ENCODE measurements around the gene UNC13B. TPM values are rescaled to one million over a fixed set of nuclear protein-coding genes. Genes with fewer than 3 reads are reported as not detected.

UNC13B gene
- total RNA-seq, 2 experiments from 2014 or later = 2.7 to 4.0 TPM

DNA sequence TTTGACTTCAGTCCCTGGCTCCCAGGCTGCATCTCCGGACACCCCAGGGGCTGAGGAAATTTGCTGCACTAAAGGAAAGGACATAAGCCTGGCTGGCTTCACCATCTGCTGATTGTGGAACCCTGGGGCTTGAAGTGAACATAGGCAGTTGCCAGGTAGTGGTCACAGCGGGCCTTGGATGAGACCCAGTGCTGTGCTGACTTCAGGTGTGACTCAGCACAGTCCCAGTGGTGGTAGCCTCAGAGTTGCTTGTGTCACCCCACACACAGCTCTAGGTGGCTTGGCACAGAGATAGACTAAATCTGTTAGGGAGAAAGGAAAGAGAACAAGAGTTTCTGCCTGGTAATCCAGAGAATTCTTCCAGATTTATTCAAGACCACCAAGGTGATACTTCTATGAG is 292.0 kb downstream of the UNC13B start:
- no peaks in the 10 kb centered on the region for H3K4me1 Mint-ChIP-seq
- POLR2A ChIA-PET = no interaction called here
- no peak overlapping the region for H3K4me3 Mint-ChIP-seq
- no peak overlapping the region for H3K27ac Mint-ChIP-seq
- peaks cover 5% of the 10 kb centered on the region for H3K9me3 Mint-ChIP-seq (ENCODE audit: low read depth)
- DNase-seq (no peak), ATAC-seq (no peak)
- H3K36me3 Mint-ChIP-seq (ENCODE audit: low read depth) = no peaks in the 10 kb centered on the region
- CTCF ChIA-PET = no interaction called here
- H3K27me3 Mint-ChIP-seq = peaks cover 10% of the 10 kb centered on the region
- intact Hi-C loops (cut with DNase I, micrococcal nuclease) = no loop called here

Other genes with a start within 250 kb of the UNC13B start
- under 1 TPM; 0.09 to 0.18 TPM for gene PHF24, start 203.7 kb upstream of the UNC13B start, total RNA-seq
- gene DNAJB5, start 172.3 kb upstream of the UNC13B start, total RNA-seq = 10 to 100 TPM; 10.3 to 11.3 TPM
- gene VCP, start 89.4 kb upstream of the UNC13B start, total RNA-seq = 100 to 1,000 TPM; 261 to 268 TPM
- 10 to 100 TPM; 92.8 to 93.4 TPM for gene FANCG, start 82.1 kb upstream of the UNC13B start, total RNA-seq
- 10 to 100 TPM; 21.0 to 27.2 TPM for gene PIGO, start 65.4 kb upstream of the UNC13B start, total RNA-seq
- 100 to 1,000 TPM; 169 to 201 TPM for gene STOML2, start 58.9 kb upstream of the UNC13B start, total RNA-seq
- 1 to 10 TPM; 5.7 to 6.4 TPM for gene ATOSB, start 46.1 kb upstream of the UNC13B start, total RNA-seq

All from activated CD4-positive, alpha-beta T cell treated with anti-CD3 and anti-CD28 coated beads for 36 hours (primary cell).